Sigmoid colon (tissue), 7 donors: ENCODE results near the gene SNX20. TPM values are rescaled to one million over a fixed set of nuclear protein-coding genes. Genes with fewer than 3 reads are reported as not detected.
A peak's percentile ranks its signal among the peaks of the same experiment; 100 is the strongest.

Source experiments
- DNase-seq: peaks from one replicate; pipeline ENCODE4 v3.0.0-alpha.2; 2019
- H3K27ac ChIP-seq, 4 donors: fragments of 200-600 bp; sonication (generic); one replicate each; pipeline ENCODE4 v1.5.1; 2016 to 2019; ENCODE audit warnings: mild to moderate bottlenecking in 1 of 4
- H3K27me3 ChIP-seq, 3 donors: fragments of 200-600 bp; sonication (generic); one replicate each; pipeline ENCODE4 v1.5.1; 2019; ENCODE audit warnings: mild to moderate bottlenecking in 1 of 3
- H3K36me3 ChIP-seq, 4 donors: fragments of 200-600 bp; sonication (generic); one replicate each; pipeline ENCODE4 v1.5.1; 2016 to 2019
- H3K4me1 ChIP-seq, 4 donors: fragments of 200-600 bp; sonication (generic); one replicate each; pipeline ENCODE4 v1.5.1; 2017 to 2019
- H3K4me3 ChIP-seq, 4 donors: fragments of 200-600 bp; sonication (generic); one replicate each; pipeline ENCODE4 v1.5.1; 2017 to 2019; ENCODE audit warnings: mild to moderate bottlenecking in 2 of 4, moderate library complexity in 1 of 4
- H3K9me3 ChIP-seq, 4 donors: fragments of 200-600 bp in 3 of 4; sonication (generic) in 3 of 4; one replicate each; pipeline versions ENCODE4 v1.5.1 to v1.6.1; 2013 to 2019
- CTCF ChIP-seq, 4 experiments: fragments of 450-650 bp in 3 of 4; fragments of 200-600 bp in 1 of 4; IDR thresholded peaks; one replicate each; pipeline ENCODE4 v1.5.1; 2016 to 2019; ENCODE audit warnings: antibody characterized with exemption in 4 of 4, mild to moderate bottlenecking in 3 of 4, moderate library complexity in 2 of 4
- EP300 ChIP-seq, 4 donors: sonication (generic); formaldehyde crosslinking; IDR thresholded peaks; one replicate each; pipeline ENCODE4 v1.6.1; 2017; ENCODE audit warnings: antibody characterized with exemption in 4 of 4
- POLR2A ChIP-seq, 2 donors: fragments of 450-650 bp; IDR thresholded peaks; one replicate each; pipeline ENCODE4 v1.6.1; 2016; ENCODE audit warnings: antibody characterized with exemption in 2 of 2, mild to moderate bottlenecking in 2 of 2, moderate library complexity in 2 of 2
- POLR2AphosphoS5 ChIP-seq, 4 donors: sonication (generic); formaldehyde crosslinking; IDR thresholded peaks; one replicate each; pipeline ENCODE4 v1.6.1; 2017; ENCODE audit warnings: antibody characterized with exemption in 4 of 4
- WGBS, 2 donors: extraction: QIAGEN DNeasy Blood & Tissue Kit; methylation state at CpG; one replicate each; pipeline ENCODE4 v1.1.7; 2013; 5-methylcytosine and 5-hydroxymethylcytosine counted together
- intact Hi-C: fragments of 100-400 bp; cut with DNase I; formaldehyde crosslinking; loops from one replicate; pipeline ENCODE4 v1.15.1; 2023
- polyA plus RNA-seq, 3 donors: library from polyadenylated mRNA; stranded (reverse); fragments of 200-250 nt; gene quantifications; one replicate each; pipeline ENCODE4 v1.2.3, GENCODE V29; 2013
- total RNA-seq, 4 donors: library from RNA; depleted of rRNA; stranded (reverse); fragments of >200 nt; gene quantifications; one replicate each; pipeline ENCODE4 v1.1.0, GENCODE V29; 2016
- donor health status: healthy with polysubstance abuse.
- donor health status: Bipolar disorder and iron deficiency.
- donor health status: healthy.

SNX20 gene
- total and polyA plus RNA-seq, 7 donors, result 0.60 to 9.3 (median 1.8) TPM

DNA sequence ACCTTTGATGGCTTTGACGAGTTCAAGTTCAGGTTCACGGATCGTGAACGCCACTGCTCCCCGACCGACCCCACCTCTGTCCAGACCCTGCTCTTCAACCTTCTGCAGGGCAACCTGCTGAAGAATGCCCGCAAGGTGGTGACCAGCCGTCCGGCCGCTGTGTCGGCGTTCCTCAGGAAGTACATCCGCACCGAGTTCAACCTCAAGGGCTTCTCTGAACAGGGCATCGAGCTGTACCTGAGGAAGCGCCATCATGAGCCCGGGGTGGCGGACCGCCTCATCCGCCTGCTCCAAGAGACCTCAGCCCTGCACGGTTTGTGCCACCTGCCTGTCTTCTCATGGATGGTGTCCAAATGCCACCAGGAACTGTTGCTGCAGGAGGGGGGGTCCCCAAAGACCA is 29.9 kb upstream of the SNX20 start:
- no peak for TF ChIP-seq POLR2A (IDR thresholded peaks at IDR 0.05)
- no peak for TF ChIP-seq CTCF (IDR thresholded peaks at IDR 0.05)
- TF ChIP-seq EP300 (IDR thresholded peaks at IDR 0.05), result no peak
- no peak for TF ChIP-seq POLR2AphosphoS5 (IDR thresholded peaks at IDR 0.05)
- H3K4me1 ChIP-seq, result peaks cover 0 to 14% (median 10%) of the 10 kb centered on the region in 4 donors
- WGBS, 2 donors, result 96 to 97% methylated on average over 21 of the region's 21 CpGs
- H3K27ac ChIP-seq, result peak overlapping the region in 1 of 4 donors; percentile 46
- H3K9me3 ChIP-seq, result no peaks in the 10 kb centered on the region
- no peaks in the 10 kb centered on the region for H3K36me3 ChIP-seq
- DNase-seq, result no peak
- H3K4me3 ChIP-seq, result no peak overlapping the region
- no peaks in the 10 kb centered on the region for H3K27me3 ChIP-seq
- intact Hi-C loops, result no loop called here

- no peak for TF ChIP-seq POLR2AphosphoS5 (IDR thresholded peaks at IDR 0.05)
- no peak for TF ChIP-seq POLR2A (IDR thresholded peaks at IDR 0.05)
- TF ChIP-seq EP300 (IDR thresholded peaks at IDR 0.05), result no peak
- TF ChIP-seq CTCF (IDR thresholded peaks at IDR 0.05), result no peak
- 91 to 92% methylated on average over 5 of the region's 5 CpGs for WGBS, 2 donors
- H3K4me3 ChIP-seq, result no peak overlapping the region
- no peaks in the 10 kb centered on the region for H3K27me3 ChIP-seq
- peaks cover 0 to 14% (median 10%) of the 10 kb centered on the region in 4 donors for H3K4me1 ChIP-seq
- no peak for DNase-seq
- no peak overlapping the region for H3K27ac ChIP-seq
- no peaks in the 10 kb centered on the region for H3K36me3 ChIP-seq
- intact Hi-C loops, result no loop called here
- no peaks in the 10 kb centered on the region for H3K9me3 ChIP-seq
Observed at GRCh38 chr16:50709980-50710379, 28.9 kb upstream of the SNX20 start.

- intact Hi-C loops, result no loop called here
- DNase-seq, result no peak
- Histone ChIP-seq H3K27ac (no peak overlapping the region), H3K36me3 (no peaks in the 10 kb centered on the region), H3K4me1 (peaks cover 0 to 14% (median 10%) of the 10 kb centered on the region in 4 donors), H3K4me3 (no peak overlapping the region), H3K27me3 (no peaks in the 10 kb centered on the region), H3K9me3 (peaks cover under 1 to 5% (median 2%) of the 10 kb centered on the region in 4 donors)
- TF ChIP-seq POLR2A (IDR thresholded peaks at IDR 0.05) (no peak), CTCF (IDR thresholded peaks at IDR 0.05) (no peak), POLR2AphosphoS5 (IDR thresholded peaks at IDR 0.05) (no peak), EP300 (IDR thresholded peaks at IDR 0.05) (no peak)
- WGBS, 2 donors, result 61 to 65% methylated on average over 8 of the region's 8 CpGs
Observed at GRCh38 chr16:50709061-50709684, 28.1 kb upstream of the SNX20 start.

- no peaks in the 10 kb centered on the region for H3K36me3 ChIP-seq
- H3K4me1 ChIP-seq, result peaks cover 0 to 14% (median 10%) of the 10 kb centered on the region in 4 donors
- 75 to 80% methylated on average over 10 of the region's 10 CpGs for WGBS, 2 donors
- TF ChIP-seq POLR2AphosphoS5 (IDR thresholded peaks at IDR 0.05) (no peak), POLR2A (IDR thresholded peaks at IDR 0.05) (no peak), CTCF (IDR thresholded peaks at IDR 0.05) (no peak), EP300 (IDR thresholded peaks at IDR 0.05) (no peak)
- peak overlapping the region in 1 of 4 donors; percentile 14 for H3K27ac ChIP-seq
- no peak overlapping the region for H3K4me3 ChIP-seq
- peaks cover 3 to 8% (median 6%) of the 10 kb centered on the region in 4 donors for H3K9me3 ChIP-seq
- no peaks in the 10 kb centered on the region for H3K27me3 ChIP-seq
- DNase-seq, result no peak
- intact Hi-C loops, result no loop called here
Observed at GRCh38 chr16:50708373-50709060, 27.4 kb upstream of the SNX20 start.
